ENCODE data around the gene PRKG1. TPM values are rescaled to one million over a fixed set of nuclear protein-coding genes. Genes with fewer than 3 reads are reported as not detected.

The PRKG1 gene
- total and polyA plus RNA-seq, 2 experiments from 2014 or later, result 10.7 to 21.8 TPM

DNA sequence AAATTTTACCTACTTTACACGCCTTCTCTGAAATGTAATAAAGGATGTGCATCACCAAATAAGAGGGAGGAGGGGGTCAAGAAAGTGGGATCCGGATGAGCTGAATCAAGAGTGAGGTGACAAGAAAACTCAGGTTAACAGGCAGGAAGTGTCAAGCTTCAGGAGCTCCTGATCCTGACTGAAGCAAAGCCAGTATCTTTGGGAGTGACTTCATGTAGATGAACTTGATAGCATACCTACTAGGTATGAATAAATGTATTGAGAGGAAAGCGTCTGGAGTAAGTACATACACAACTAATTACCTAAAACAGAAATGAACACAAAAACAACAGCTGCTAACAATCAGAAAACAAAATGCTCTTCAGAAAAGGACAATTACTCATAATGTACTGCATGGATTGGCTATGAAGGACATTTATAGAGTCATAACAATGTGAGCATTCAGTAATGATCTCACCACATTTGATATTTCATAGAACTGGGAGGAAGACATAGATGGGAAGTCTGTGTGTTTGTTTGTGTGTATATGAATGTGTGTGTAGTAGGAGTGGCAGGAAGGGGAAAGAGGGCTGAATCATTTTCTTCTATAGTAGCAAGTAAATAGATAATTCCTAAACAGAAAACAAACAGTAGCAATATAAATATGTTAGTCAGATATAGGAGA lies 29.4 kb downstream of the PRKG1 start:
- H3K9ac ChIP-seq, result no peak overlapping the region
- no peaks in the 10 kb centered on the region for H4K20me1 ChIP-seq (ENCODE audit: insufficient read depth)
- no peak overlapping the region for H3K27ac ChIP-seq
- H3K27me3 ChIP-seq (replicated peaks; ENCODE audit: insufficient read depth), result no peaks in the 10 kb centered on the region
- no peak overlapping the region for H3K4me3 ChIP-seq
- no peak overlapping the region for H2AFZ ChIP-seq
- no peaks in the 10 kb centered on the region for H3K9me3 ChIP-seq (ENCODE audit: low read depth)
- no peak overlapping the region for H3K4me2 ChIP-seq (ENCODE audit: unreplicated experiment)
- H3K79me2 ChIP-seq (ENCODE audit: insufficient read depth), result peaks cover 23% of the 10 kb centered on the region
- no peaks in the 10 kb centered on the region for H3K36me3 ChIP-seq (ENCODE audit: low read depth)
- DNase-seq, result peak; percentile 33
- in situ Hi-C loops (cut with MboI), result no loop called here
- no peak for TF ChIP-seq EZH2 (IDR thresholded peaks at IDR 0.05; ENCODE audit: insufficient read depth, poor library complexity, severe bottlenecking)
- no peak for TF ChIP-seq EZH2phosphoT487 (IDR thresholded peaks at IDR 0.05; ENCODE audit: insufficient read depth, low read depth)
- peaks cover 30% of the 10 kb centered on the region for H3K4me1 ChIP-seq (ENCODE audit: insufficient read depth)
- no peaks in the 10 kb centered on the region; the same call in 1 of the 2 replicates for H3F3A ChIP-seq (ENCODE audit: insufficient read depth)
- no peaks in the 10 kb centered on the region for H3K9me2 ChIP-seq (ENCODE audit: insufficient read depth)
- WGBS, 2 experiments (ENCODE audit: low coverage in 1 of 2, low lambda C conversion rate in 2 of 2, missing lambda C conversion rate in 2 of 2), result 82 to 86% methylated on average over 3 of the region's 3 CpGs

DNA sequence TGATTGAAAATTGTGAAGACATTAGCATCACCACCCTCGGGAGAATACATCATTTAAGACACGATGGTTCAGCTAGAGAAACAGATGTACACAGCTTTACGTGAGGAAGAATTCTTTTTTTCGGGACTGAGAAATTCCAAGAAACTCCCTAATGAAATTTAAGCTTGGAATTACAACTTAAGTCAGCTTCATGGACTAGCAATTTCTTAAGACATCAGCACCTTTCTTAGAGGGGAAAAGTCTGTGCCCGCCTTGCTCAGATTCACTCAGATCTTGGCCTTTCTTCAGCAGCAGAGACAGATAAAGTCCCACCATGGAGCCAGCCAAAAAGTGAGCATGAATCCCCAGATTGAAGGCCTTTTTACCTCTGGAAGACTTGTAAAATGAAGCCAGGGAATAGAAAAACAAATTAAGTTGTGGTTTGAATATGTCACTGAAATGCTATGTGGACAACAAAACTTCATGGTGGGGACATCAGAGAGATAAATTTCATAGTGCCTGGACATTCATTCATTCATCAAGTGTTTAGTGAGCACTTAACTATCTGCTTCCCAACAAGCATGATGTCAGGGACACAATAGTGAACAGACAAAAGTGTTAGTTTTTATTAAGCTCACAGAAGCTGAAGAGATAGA lies 32.1 kb downstream of the PRKG1 start:
- Histone ChIP-seq H3F3A (ENCODE audit: insufficient read depth) (peaks cover 12% of the 10 kb centered on the region; the same call in 1 of the 2 replicates), H3K36me3 (ENCODE audit: low read depth) (no peaks in the 10 kb centered on the region), H3K9ac (no peak overlapping the region), H3K27me3 (replicated peaks; ENCODE audit: insufficient read depth) (no peaks in the 10 kb centered on the region), H4K20me1 (ENCODE audit: insufficient read depth) (no peaks in the 10 kb centered on the region), H3K9me2 (ENCODE audit: insufficient read depth) (no peaks in the 10 kb centered on the region), H3K4me3 (no peak overlapping the region), H3K4me2 (ENCODE audit: unreplicated experiment) (peak overlapping the region; percentile 10), H3K79me2 (ENCODE audit: insufficient read depth) (peaks cover 14% of the 10 kb centered on the region), H2AFZ (no peak overlapping the region), H3K4me1 (ENCODE audit: insufficient read depth) (peaks cover 42% of the 10 kb centered on the region), H3K27ac (no peak overlapping the region), H3K9me3 (ENCODE audit: low read depth) (no peaks in the 10 kb centered on the region)
- peak; percentile 12 for DNase-seq
- WGBS, 2 experiments (ENCODE audit: low coverage in 1 of 2, low lambda C conversion rate in 2 of 2, missing lambda C conversion rate in 2 of 2), result 77 to 84% methylated on average over 5 of the region's 5 CpGs
- in situ Hi-C loops (cut with MboI), result no loop called here
- TF ChIP-seq EZH2 (IDR thresholded peaks at IDR 0.05; ENCODE audit: insufficient read depth, poor library complexity, severe bottlenecking) (no peak), EZH2phosphoT487 (IDR thresholded peaks at IDR 0.05; ENCODE audit: insufficient read depth, low read depth) (no peak)

DNA sequence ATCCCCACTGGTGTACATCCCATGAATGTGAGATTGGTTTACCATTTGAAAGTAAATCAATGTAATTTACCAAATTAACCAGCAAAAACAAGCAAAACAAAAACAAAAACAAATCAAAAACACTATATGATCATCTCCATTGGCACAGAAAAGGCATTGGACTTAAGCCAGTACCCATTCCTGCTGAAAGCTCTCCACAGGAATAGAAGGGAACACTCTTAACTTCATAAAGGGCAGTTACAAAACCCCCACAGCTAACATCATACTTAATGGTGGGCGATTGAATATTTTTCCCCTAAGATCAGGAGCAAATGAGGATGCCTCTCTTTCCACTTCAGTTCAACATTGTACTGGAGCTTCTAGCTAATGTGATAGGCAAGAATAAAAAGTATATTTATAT lies 34.1 kb downstream of the PRKG1 start:
- no peaks in the 10 kb centered on the region for H3K9me3 ChIP-seq (ENCODE audit: low read depth)
- WGBS, 2 experiments (ENCODE audit: low coverage in 1 of 2, low lambda C conversion rate in 2 of 2, missing lambda C conversion rate in 2 of 2), result 97 to 100% methylated on average over 1 of the region's 1 CpG
- H3K4me3 ChIP-seq, result no peak overlapping the region
- H3K9ac ChIP-seq, result no peak overlapping the region
- no peak overlapping the region for H3K27ac ChIP-seq
- H3K27me3 ChIP-seq (replicated peaks; ENCODE audit: insufficient read depth), result no peaks in the 10 kb centered on the region
- no peaks in the 10 kb centered on the region for H3K36me3 ChIP-seq (ENCODE audit: low read depth)
- TF ChIP-seq EZH2 (IDR thresholded peaks at IDR 0.05; ENCODE audit: insufficient read depth, poor library complexity, severe bottlenecking), result no peak
- TF ChIP-seq EZH2phosphoT487 (IDR thresholded peaks at IDR 0.05; ENCODE audit: insufficient read depth, low read depth), result no peak
- in situ Hi-C loops (cut with MboI), result no loop called here
- no peaks in the 10 kb centered on the region for H4K20me1 ChIP-seq (ENCODE audit: insufficient read depth)
- H2AFZ ChIP-seq, result no peak overlapping the region
- H3K4me1 ChIP-seq (ENCODE audit: insufficient read depth), result peaks cover 42% of the 10 kb centered on the region
- DNase-seq, result peak; percentile 2
- peaks cover 18% of the 10 kb centered on the region for H3K79me2 ChIP-seq (ENCODE audit: insufficient read depth)
- H3F3A ChIP-seq (ENCODE audit: insufficient read depth), result peaks cover 12% of the 10 kb centered on the region; the same call in 1 of the 2 replicates
- peak overlapping the region; percentile 72 for H3K4me2 ChIP-seq (ENCODE audit: unreplicated experiment)
- no peaks in the 10 kb centered on the region for H3K9me2 ChIP-seq (ENCODE audit: insufficient read depth)

- H3K9me2 ChIP-seq (ENCODE audit: insufficient read depth), result no peaks in the 10 kb centered on the region
- peaks cover 12% of the 10 kb centered on the region; the same call in 1 of the 2 replicates for H3F3A ChIP-seq (ENCODE audit: insufficient read depth)
- WGBS, 2 experiments (ENCODE audit: low coverage in 1 of 2, low lambda C conversion rate in 2 of 2, missing lambda C conversion rate in 2 of 2), result 25 to 26% methylated on average over 4 of the region's 4 CpGs
- peak overlapping the region; percentile 44 for H3K4me3 ChIP-seq
- peaks cover 24% of the 10 kb centered on the region for H3K79me2 ChIP-seq (ENCODE audit: insufficient read depth)
- H4K20me1 ChIP-seq (ENCODE audit: insufficient read depth), result no peaks in the 10 kb centered on the region
- H3K9me3 ChIP-seq (ENCODE audit: low read depth), result no peaks in the 10 kb centered on the region
- H3K4me2 ChIP-seq (ENCODE audit: unreplicated experiment), result peak overlapping the region; percentile 72
- peak overlapping the region; percentile 21; the same call in 1 of the 2 replicates for H3K9ac ChIP-seq
- H3K36me3 ChIP-seq (ENCODE audit: low read depth), result no peaks in the 10 kb centered on the region
- peak; percentile 77 for DNase-seq
- H3K27ac ChIP-seq, result peak overlapping the region; percentile 61
- in situ Hi-C loops (cut with MboI), result no loop called here
- TF ChIP-seq EZH2 (IDR thresholded peaks at IDR 0.05; ENCODE audit: insufficient read depth, poor library complexity, severe bottlenecking) (no peak), EZH2phosphoT487 (IDR thresholded peaks at IDR 0.05; ENCODE audit: insufficient read depth, low read depth) (peak; percentile 94)
- H3K4me1 ChIP-seq (ENCODE audit: insufficient read depth), result peaks cover 42% of the 10 kb centered on the region
- H3K27me3 ChIP-seq (replicated peaks; ENCODE audit: insufficient read depth), result no peaks in the 10 kb centered on the region
- no peak overlapping the region for H2AFZ ChIP-seq
Measured at GRCh38 chr10:51109801-51110533, 35.7 kb downstream of the PRKG1 start.

Measured in GM23248 (cell line).